ENCODE results near the gene DROSHA.

- TF ChIP-seq CTCF (conservative IDR thresholded peaks at IDR 0.05; ENCODE audit: low read depth, low read length) (no peak), POLR2A (IDR thresholded peaks at IDR 0.05; ENCODE audit: low read depth, low read length) (no peak)
These were observed 169.4 kb downstream of the DROSHA start for GRCh38 chr5:31362529-31362900.
